SK-N-SH (cell line): ENCODE data around the gene MRPS12. TPM values are rescaled to one million over a fixed set of nuclear protein-coding genes. Genes with fewer than 3 reads are reported as not detected.

Experiments
- CTCF ChIA-PET: fragments of 300-600, 350-600 bp; formaldehyde crosslinking; extraction: SDS; loops from one replicate; lab custom pipeline; 2021; lab: Yijun Ruan, JAX
- POLR2A ChIA-PET: fragments of 350-600 bp; sonication (Branson Sonifier 250); formaldehyde crosslinking; extraction: SDS; loops from one replicate; lab custom pipeline; 2020; ENCODE audit warnings: antibody characterized with exemption, inconsistent platforms; lab: Yijun Ruan, JAX
- DNase-seq: peaks from one replicate; pipeline ENCODE4 v3.0.0; 2012
- H2AFZ ChIP-seq: fragments of 200-600 bp; sonication (generic); 2 replicates; pipeline ENCODE4 v1.8.1; 2016; ENCODE audit warnings: antibody characterized with exemption, mild to moderate bottlenecking, low read depth
- H3F3A ChIP-seq: fragments of 200-600 bp; sonication (generic); replicated peaks from 2 replicates; pipeline ENCODE3; 2016; ENCODE audit warnings: antibody characterized with exemption, mild to moderate bottlenecking; ENCODE audit not compliant: insufficient read depth
- H3K27ac ChIP-seq, 2 experiments: fragments of 200-500 bp in 1 of 2; fragments of 200-600 bp in 1 of 2; sonication (Bioruptor generic) in 1 of 2; sonication (generic), shearing (Covaris generic) in 1 of 2; 2 replicates each; pipeline versions ENCODE4 v1.5.1 to v1.6.1; 2014 to 2016; ENCODE audit warnings: low read depth in 2 of 2, inconsistent platforms in 1 of 2, low read length in 1 of 2, mild to moderate bottlenecking in 1 of 2, mixed read lengths in 1 of 2
- H3K27me3 ChIP-seq: fragments of 200-600 bp; sonication (generic), shearing (Covaris generic); 2 replicates; pipeline ENCODE4 v1.6.1; 2016; ENCODE audit warnings: mixed run types; ENCODE audit not compliant: insufficient read depth
- H3K36me3 ChIP-seq, 2 experiments: fragments of 200-500 bp in 1 of 2; fragments of 200-600 bp in 1 of 2; sonication (Bioruptor generic) in 1 of 2; sonication (generic) in 1 of 2; replicated peaks in 1 of 2; 2 replicates each; pipeline versions ENCODE3 to v1.5.1; 2014 to 2016; ENCODE audit warnings: low read length in 1 of 2, mild to moderate bottlenecking in 1 of 2; ENCODE audit not compliant: insufficient read depth in 2 of 2, control insufficient read depth in 1 of 2
- H3K4me1 ChIP-seq, 2 experiments: fragments of 200-500 bp in 1 of 2; fragments of 200-600 bp in 1 of 2; sonication (Bioruptor generic) in 1 of 2; sonication (generic), shearing (Covaris generic) in 1 of 2; 2 replicates each; pipeline versions ENCODE4 v1.5.1 to v1.6.1; 2014 to 2016; ENCODE audit warnings: low read depth in 1 of 2, low read length in 1 of 2, mixed run types in 1 of 2; ENCODE audit not compliant: insufficient read depth in 2 of 2, control insufficient read depth in 1 of 2
- H3K4me2 ChIP-seq: fragments of 200-600 bp; sonication (generic), shearing (Covaris generic); 2 replicates; pipeline ENCODE4 v1.6.1; 2017; ENCODE audit warnings: mixed run types
- H3K4me3 ChIP-seq, 2 experiments: fragments of 200-500 bp in 1 of 2; fragments of 200-600 bp in 1 of 2; sonication (Bioruptor generic) in 1 of 2; sonication (generic), shearing (Covaris generic) in 1 of 2; 2 replicates each; pipeline versions ENCODE4 v1.5.1 to v1.8.1; 2014 to 2016; ENCODE audit warnings: low read depth in 2 of 2, inconsistent platforms in 1 of 2, low read length in 1 of 2, mild to moderate bottlenecking in 1 of 2, mixed read lengths in 1 of 2, moderate library complexity in 1 of 2
- H3K79me2 ChIP-seq: fragments of 200-600 bp; sonication (generic); 2 replicates; pipeline ENCODE4 v1.8.1; 2017; ENCODE audit warnings: mild to moderate bottlenecking; ENCODE audit not compliant: insufficient read depth
- H3K9ac ChIP-seq: fragments of 200-600 bp; sonication (generic); 2 replicates; pipeline ENCODE4 v1.6.1; 2017; ENCODE audit warnings: mixed run types
- H3K9me2 ChIP-seq: fragments of 200-600 bp; sonication (generic); 2 replicates; pipeline ENCODE4 v1.6.1; 2017; ENCODE audit warnings: mixed run types
- H3K9me3 ChIP-seq: fragments of 200-600 bp; sonication (generic); 2 replicates; pipeline ENCODE4 v1.6.1; 2017; ENCODE audit warnings: mixed run types, mild to moderate bottlenecking, moderate library complexity
- H4K20me1 ChIP-seq: fragments of 200-600 bp; sonication (generic); 2 replicates; pipeline ENCODE4 v1.6.1; 2017; ENCODE audit warnings: mild to moderate bottlenecking, mixed run types; ENCODE audit not compliant: insufficient read depth
- EP300 ChIP-seq, 2 experiments: IDR thresholded peaks; 2 replicates each; pipeline versions ENCODE4 v1.4.0 to v1.6.1; 2012; ENCODE audit warnings: borderline replicate concordance in 1 of 2, low read depth in 1 of 2, low read length in 1 of 2
- FOXM1 ChIP-seq: IDR thresholded peaks from 2 replicates; pipeline ENCODE4 v1.4.0; 2012; ENCODE audit warnings: low read depth, mild to moderate bottlenecking
- GATA2 ChIP-seq: sonication (generic); formaldehyde crosslinking; IDR thresholded peaks from 2 replicates; pipeline ENCODE4 v1.5.0; 2020; ENCODE audit warnings: mild to moderate bottlenecking, missing genetic modification reagents
- JUND ChIP-seq: IDR thresholded peaks from 2 replicates; pipeline ENCODE4 v1.4.0; 2012
- MAX ChIP-seq: IDR thresholded peaks from 2 replicates; pipeline ENCODE4 v1.4.0; 2012; ENCODE audit warnings: low read depth
- MEF2A ChIP-seq: IDR thresholded peaks from 2 replicates; pipeline ENCODE4 v1.4.0; 2012; ENCODE audit warnings: low read depth, borderline replicate concordance
- NFIC ChIP-seq: IDR thresholded peaks from 2 replicates; pipeline ENCODE4 v1.4.0; 2012; ENCODE audit warnings: borderline replicate concordance
- PBX3 ChIP-seq: IDR thresholded peaks from 2 replicates; pipeline ENCODE4; 2012
- REST ChIP-seq: IDR thresholded peaks from 2 replicates; pipeline ENCODE4 v1.6.1; 2012; ENCODE audit warnings: mild to moderate bottlenecking, low read depth, low read length, moderate library complexity
- RFX5 ChIP-seq: IDR thresholded peaks from 2 replicates; pipeline ENCODE4 v1.6.1; 2012; ENCODE audit warnings: mild to moderate bottlenecking, improper control_type of control experiment, low read length
- SMC3 ChIP-seq: IDR thresholded peaks from 2 replicates; pipeline ENCODE4 v1.6.1; 2012; ENCODE audit warnings: low read depth, low read length, improper control_type of control experiment
- TAF1 ChIP-seq: IDR thresholded peaks from 2 replicates; pipeline ENCODE4 v1.6.1; 2012; ENCODE audit warnings: low read depth, mild to moderate bottlenecking, low read length, moderate library complexity, borderline replicate concordance
- TCF12 ChIP-seq: IDR thresholded peaks from 2 replicates; pipeline ENCODE4 v1.4.0; 2012
- TEAD4 ChIP-seq: IDR thresholded peaks from 2 replicates; pipeline ENCODE4 v1.4.0; 2012; ENCODE audit warnings: mild to moderate bottlenecking, borderline replicate concordance; ENCODE audit not compliant: insufficient read depth
- ZBTB33 ChIP-seq: IDR thresholded peaks from 2 replicates; pipeline ENCODE4 v1.4.0; 2012; ENCODE audit warnings: low read depth, borderline replicate concordance
- WGBS: methylation state at CpG from one replicate; pipeline ENCODE4 v1.1.6; 2017; ENCODE audit warnings: low lambda C conversion rate; 5-methylcytosine and 5-hydroxymethylcytosine counted together
- polyA plus RNA-seq, 3 experiments: library from polyadenylated mRNA; depleted of rRNA; stranded (reverse); fragments of >200 nt; gene quantifications; 2 replicates each; pipeline ENCODE4 v1.2.3, GENCODE V29; 2012

Gene MRPS12
- polyA plus RNA-seq, 1 of the 3 experiments (the other 2 are of a cell fraction), result 59.6 TPM

- peaks cover 7 to 12% of the 10 kb centered on the region in 2 experiments; a peak in 3 of 4 replicates for H3K4me1 ChIP-seq
- no peak overlapping the region for H3K4me2 ChIP-seq
- no peaks in the 10 kb centered on the region for H3K9me2 ChIP-seq
- no peaks in the 10 kb centered on the region for H3K27me3 ChIP-seq
- TF ChIP-seq REST, result no peak
- TF ChIP-seq TCF12, result no peak
- no peak for TF ChIP-seq SMC3
- TF ChIP-seq MAX, result no peak
- TF ChIP-seq NFIC, result no peak
- no peaks in the 10 kb centered on the region for H4K20me1 ChIP-seq
- peaks cover 7% of the 10 kb centered on the region for H3F3A ChIP-seq
- H3K9ac ChIP-seq, result no peak overlapping the region
- H3K36me3 ChIP-seq, result peaks cover 4 to 12% of the 10 kb centered on the region in 2 experiments
- 85% methylated on average over 2 of the region's 2 CpGs for WGBS
- no peak overlapping the region for H3K4me3 ChIP-seq
- H2AFZ ChIP-seq, result no peak overlapping the region
- POLR2A ChIA-PET, result interaction anchor here (1.0 kb wide), 1 partner anchor 11 kb away, joined by 3 read pairs; the partner anchor contains the start of genes MRPS12 and SARS2
- no peaks in the 10 kb centered on the region for H3K79me2 ChIP-seq
- CTCF ChIA-PET, result interaction anchor here (1.0 kb wide), 1 partner anchor 73 kb away, joined by 3 read pairs; no protein-coding TSS in a partner anchor
- H3K27ac ChIP-seq, result no peak overlapping the region
- DNase-seq, result no peak
- no peaks in the 10 kb centered on the region for H3K9me3 ChIP-seq
Observed at GRCh38 chr19:38941979-38942378, 11.2 kb downstream of the MRPS12 start.

- peaks cover 5 to 15% of the 10 kb centered on the region in 2 experiments for H3K36me3 ChIP-seq
- TF ChIP-seq TAF1 (no peak), SMC3 (no peak), TEAD4 (no peak), EP300 (IDR thresholded peaks at IDR 0.05; ENCODE audit: borderline replicate concordance in 1 of 2, low read depth in 1 of 2, low read length in 1 of 2) (no peak), JUND (no peak), MEF2A (no peak), GATA2 (no peak), FOXM1 (no peak), TCF12 (no peak), PBX3 (no peak), RFX5 (no peak), ZBTB33 (no peak)
- TF ChIP-seq, all 33 proteins: peak for 0
- Histone ChIP-seq H4K20me1 (no peaks in the 10 kb centered on the region), H3K79me2 (no peaks in the 10 kb centered on the region), H3K27ac (no peak overlapping the region), H3F3A (peaks cover 10% of the 10 kb centered on the region), H3K4me2 (no peak overlapping the region), H3K4me3 (no peak overlapping the region), H3K27me3 (no peaks in the 10 kb centered on the region), H3K9me2 (no peaks in the 10 kb centered on the region), H2AFZ (no peak overlapping the region), H3K9me3 (no peaks in the 10 kb centered on the region), H3K4me1 (peaks cover 7 to 12% of the 10 kb centered on the region in 2 experiments; a peak in 2 of 4 replicates), H3K9ac (no peak overlapping the region)
- POLR2A ChIA-PET, result interaction anchor here (1.0 kb wide), 1 partner anchor 12 kb away, joined by 3 read pairs; the partner anchor contains the start of genes MRPS12 and SARS2
- DNase-seq, result no peak
- WGBS, result 92% methylated on average over 19 of the region's 20 CpGs
- CTCF ChIA-PET, result interaction anchor here (1.0 kb wide), 1 partner anchor 73 kb away, joined by 3 read pairs; no protein-coding TSS in a partner anchor
Observed at GRCh38 chr19:38942471-38943181, 11.9 kb downstream of the MRPS12 start.
